A549 (cell line): ENCODE measurements around the gene PGAP3. TPM values are rescaled to one million over a fixed set of nuclear protein-coding genes. Genes with fewer than 3 reads are reported as not detected.

Source experiments
- ATAC-seq, 2 experiments: fragments of 200-7000 bp in 1 of 2; fragments of >200 bp in 1 of 2; cut with Nextera tagmentation in 1 of 2; cut with Tn5 transposase in 1 of 2; 3 replicates each; pipeline versions ENCODE4 v1.8.0 to v1.9.1; 2018 to 2020; ENCODE audit warnings: mild to moderate bottlenecking in 1 of 2, moderate library complexity in 1 of 2
- CTCF ChIA-PET: fragments of 300-600 bp; sonication (Branson Sonifier 250); formaldehyde crosslinking; extraction: SDS; loops from one replicate; lab custom pipeline; 2021; ENCODE audit warnings: antibody characterized with exemption, inconsistent platforms; lab: Yijun Ruan, JAX
- POLR2A ChIA-PET: fragments of 350-600 bp; formaldehyde crosslinking; extraction: SDS; loops from one replicate; lab custom pipeline; 2021; ENCODE audit warnings: antibody characterized with exemption, inconsistent platforms; lab: Yijun Ruan, JAX
- DNase-seq, 2 experiments: peaks; one replicate each; pipeline versions ENCODE4 v3.0.0 to v3.0.0-alpha.2; 2011 to 2016; ENCODE audit warnings: low read depth in 1 of 2, low spot score in 1 of 2
- FAIRE-seq: peaks from 2 replicates; lab custom pipeline; 2011; peaks lifted over from hg19 to GRCh38; lab: Jason Lieb, UNC
- H3K27ac ChIP-seq, 2 experiments: fragments of >200 bp; sonication (Bioruptor Twin); formaldehyde crosslinking; 3 replicates each; pipeline ENCODE4 v1.5.1; 2016 to 2017
- H3K4me1 ChIP-seq: fragments of >200 bp; sonication (Bioruptor Twin); formaldehyde crosslinking; 3 replicates; pipeline ENCODE4 v1.6.1; 2016
- H3K4me2 ChIP-seq: fragments of >200 bp; sonication (Bioruptor Twin); formaldehyde crosslinking; 3 replicates; pipeline ENCODE4 v1.6.1; 2016
- H3K4me3 ChIP-seq: fragments of >200 bp; sonication (Bioruptor Twin); formaldehyde crosslinking; 3 replicates; pipeline ENCODE4 v1.5.1; 2016
- H3K9me3 ChIP-seq: fragments of >200 bp; sonication (Bioruptor Twin); formaldehyde crosslinking; 3 replicates; pipeline ENCODE4 v1.6.1; 2016
- CBX2 ChIP-seq: fragments of 200-600 bp; sonication (generic); IDR thresholded peaks from 2 replicates; pipeline ENCODE4 v1.6.1; 2016; ENCODE audit warnings: low read depth, mild to moderate bottlenecking, borderline replicate concordance
- EP300 ChIP-seq, 2 experiments: fragments of >200 bp; sonication (Bioruptor Twin); formaldehyde crosslinking; IDR thresholded peaks; 2 replicates in 1 of 2; 3 replicates in 1 of 2; pipeline ENCODE4 v1.6.1; 2016 to 2017
- ESRRA ChIP-seq: fragments of 150-350 bp; IDR thresholded peaks from 2 replicates; pipeline ENCODE4 v1.6.1; 2014; ENCODE audit warnings: mild to moderate bottlenecking, low read length, borderline replicate concordance
- HMGXB4 ChIP-seq: fragments of 250-450 bp; sonication (Bioruptor Pico); IDR thresholded peaks from 2 replicates; pipeline ENCODE4 v1.5.0; 2021; ENCODE audit warnings: mild to moderate bottlenecking, moderate library complexity, borderline replicate concordance
- HOXB5 ChIP-seq: fragments of 250-450 bp; sonication (Bioruptor Pico); IDR thresholded peaks from 2 replicates; pipeline ENCODE4 v1.5.0; 2020; ENCODE audit warnings: mild to moderate bottlenecking, moderate library complexity
- KDM1A ChIP-seq: fragments of 200-600 bp; sonication (generic); IDR thresholded peaks from 2 replicates; pipeline ENCODE4 v1.6.1; 2016; ENCODE audit warnings: low read depth, mild to moderate bottlenecking
- KDM5A ChIP-seq: fragments of 200-600 bp; sonication (generic); IDR thresholded peaks from 2 replicates; pipeline ENCODE4 v1.6.1; 2016; ENCODE audit warnings: antibody characterized with exemption, mild to moderate bottlenecking
- MAFK ChIP-seq: fragments of 450-650 bp; IDR thresholded peaks from 2 replicates; pipeline ENCODE4 v1.6.1; 2014; ENCODE audit not compliant: partially characterized antibody
- MYC ChIP-seq: IDR thresholded peaks from 2 replicates; pipeline ENCODE4 v1.6.1; 2012; ENCODE audit warnings: mild to moderate bottlenecking, inconsistent platforms, low read length, improper control_type of control experiment, borderline replicate concordance
- POLR2AphosphoS2 ChIP-seq: conservative IDR thresholded peaks from 2 replicates; pipeline ENCODE4 v1.6.1; 2012; ENCODE audit warnings: low read length, improper control_type of control experiment, inconsistent platforms
- RCOR1 ChIP-seq: fragments of 150-350 bp; IDR thresholded peaks from 2 replicates; pipeline ENCODE4 v1.6.1; 2014; ENCODE audit warnings: antibody characterized with exemption, low read length, low read depth
- RFX5 ChIP-seq: fragments of 450-650 bp; IDR thresholded peaks from 2 replicates; pipeline ENCODE4 v1.7.1; 2014; ENCODE audit warnings: antibody characterized with exemption, mild to moderate bottlenecking, moderate library complexity
- SMC3 ChIP-seq: fragments of >200 bp; sonication (Bioruptor Twin); formaldehyde crosslinking; IDR thresholded peaks from 3 replicates; pipeline ENCODE4 v1.6.1; 2018; ENCODE audit warnings: inconsistent platforms
- SREBF2 ChIP-seq: fragments of 450-650 bp; IDR thresholded peaks from 2 replicates; pipeline ENCODE4 v1.6.1; 2014; ENCODE audit warnings: mild to moderate bottlenecking, moderate library complexity
- TFCP2L1 ChIP-seq: fragments of 250-450 bp; sonication (Bioruptor Pico); IDR thresholded peaks from 2 replicates; pipeline ENCODE4 v1.5.0; 2021; ENCODE audit warnings: mild to moderate bottlenecking
- ZSCAN20 ChIP-seq: fragments of 250-450 bp; sonication (Bioruptor Pico); IDR thresholded peaks from 2 replicates; pipeline ENCODE4 v1.8.0; 2022; ENCODE audit warnings: mild to moderate bottlenecking, moderate library complexity
- WGBS: methylation state at CpG from one replicate; pipeline ENCODE4 v1.1.6; 2017; ENCODE audit errors: missing lambda C conversion rate; 5-methylcytosine and 5-hydroxymethylcytosine counted together
- polyA plus RNA-seq, 4 experiments: library from polyadenylated mRNA; depleted of rRNA in 3 of 4; stranded (reverse); fragments of >200 nt; fragmentation: RNase III in 1 of 4; extraction: RNeasy Plus Mini Kit Qiagen cat#74134 plus additional on column Dnase treatment in 1 of 4; gene quantifications; 2 replicates in 3 of 4; 3 replicates in 1 of 4; pipeline ENCODE4 v1.2.3, GENCODE V29; 2011 to 2017
- TF ChIP-seq, protein P1 (sequence below): IDR thresholded peaks from 2 replicates; pipeline ENCODE4 v1.6.1; 2012; ENCODE audit warnings: low read depth, borderline replicate concordance
- TF ChIP-seq, protein P2 (sequence below): fragments of 150-350 bp; IDR thresholded peaks from 2 replicates; pipeline ENCODE4 v1.6.1; 2014; ENCODE audit warnings: low read depth, mild to moderate bottlenecking, low read length
- TF ChIP-seq, protein P3 (sequence below): IDR thresholded peaks from 2 replicates; pipeline ENCODE4 v1.6.1; 2012
- TF ChIP-seq, protein P4 (sequence below): fragments of >200 bp; sonication (Bioruptor Twin); formaldehyde crosslinking; IDR thresholded peaks from 3 replicates; pipeline ENCODE4 v1.5.1; 2016
- TF ChIP-seq, protein P5 (sequence below): fragments of 450-650 bp; IDR thresholded peaks from 2 replicates; pipeline ENCODE4 v1.6.1; 2014; ENCODE audit warnings: antibody characterized with exemption

PGAP3 gene
- polyA plus RNA-seq, 2 of the 4 experiments (the other 2 are of a cell fraction), result 7.3 to 8.5 TPM

DNA sequence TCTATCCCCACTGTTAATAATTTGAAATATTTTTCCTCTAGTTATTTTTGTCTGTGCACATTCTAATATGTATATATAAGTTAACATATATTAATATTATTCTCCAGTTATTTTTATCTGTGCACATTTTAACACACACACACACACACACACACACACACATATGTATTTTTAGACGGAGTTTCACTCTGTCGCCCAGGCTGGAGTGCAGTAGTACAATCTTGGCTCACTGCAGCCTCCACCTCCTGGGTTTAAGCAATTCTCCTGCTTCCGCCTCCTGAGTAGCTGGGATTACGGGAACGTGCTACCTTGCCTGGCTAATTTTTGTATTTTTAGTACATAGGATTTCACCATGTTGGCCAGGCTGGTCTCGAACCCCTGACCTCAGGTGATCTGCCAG lies 29.8 kb upstream of the PGAP3 start (continued):
- TF ChIP-seq HMGXB4, result no peak
- TF ChIP-seq, all 56 proteins: peak for 0

GRCh38 chr17:39716879-39717536 lies 29.2 kb upstream of the PGAP3 start:
- ATAC-seq (0 out of 6 replicates have a peak, but pooled peaks of 1 of the 2 experiments have one; percentile 10), FAIRE-seq (no peak), DNase-seq (no peak)
- ChIA-PET CTCF (interaction anchor here (0.7 to 4.2 kb wide), 7 partner anchors 9 to 94 kb away, joined by 3 to 46 read pairs (median 5); partner anchors contain the start of gene MIEN1), POLR2A (no interaction called here)
- Histone ChIP-seq H3K4me1 (no peaks in the 10 kb centered on the region), H3K9me3 (no peaks in the 10 kb centered on the region), H3K4me3 (no peak overlapping the region), H3K4me2 (no peak overlapping the region), H3K27ac (no peak overlapping the region)
- 89% methylated on average over 11 of the region's 11 CpGs for WGBS
- TF ChIP-seq SREBF2, result no peak
- TF ChIP-seq RCOR1, result no peak
- no peak for TF ChIP-seq MYC
- no peak for TF ChIP-seq EP300 (IDR thresholded peaks at IDR 0.05)
- TF ChIP-seq SMC3, result no peak
- no peak for TF ChIP-seq ESRRA
- no peak for TF ChIP-seq ZSCAN20 (CRISPR knock-in tag)
- TF ChIP-seq POLR2AphosphoS2, result no peak
- TF ChIP-seq, protein P1, sequence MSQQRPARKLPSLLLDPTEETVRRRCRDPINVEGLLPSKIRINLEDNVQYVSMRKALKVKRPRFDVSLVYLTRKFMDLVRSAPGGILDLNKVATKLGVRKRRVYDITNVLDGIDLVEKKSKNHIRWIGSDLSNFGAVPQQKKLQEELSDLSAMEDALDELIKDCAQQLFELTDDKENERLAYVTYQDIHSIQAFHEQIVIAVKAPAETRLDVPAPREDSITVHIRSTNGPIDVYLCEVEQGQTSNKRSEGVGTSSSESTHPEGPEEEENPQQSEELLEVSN, result no peak
- TF ChIP-seq KDM5A, result no peak
- TF ChIP-seq, protein P2, sequence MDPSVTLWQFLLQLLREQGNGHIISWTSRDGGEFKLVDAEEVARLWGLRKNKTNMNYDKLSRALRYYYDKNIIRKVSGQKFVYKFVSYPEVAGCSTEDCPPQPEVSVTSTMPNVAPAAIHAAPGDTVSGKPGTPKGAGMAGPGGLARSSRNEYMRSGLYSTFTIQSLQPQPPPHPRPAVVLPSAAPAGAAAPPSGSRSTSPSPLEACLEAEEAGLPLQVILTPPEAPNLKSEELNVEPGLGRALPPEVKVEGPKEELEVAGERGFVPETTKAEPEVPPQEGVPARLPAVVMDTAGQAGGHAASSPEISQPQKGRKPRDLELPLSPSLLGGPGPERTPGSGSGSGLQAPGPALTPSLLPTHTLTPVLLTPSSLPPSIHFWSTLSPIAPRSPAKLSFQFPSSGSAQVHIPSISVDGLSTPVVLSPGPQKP, result no peak
- TF ChIP-seq, protein P3, sequence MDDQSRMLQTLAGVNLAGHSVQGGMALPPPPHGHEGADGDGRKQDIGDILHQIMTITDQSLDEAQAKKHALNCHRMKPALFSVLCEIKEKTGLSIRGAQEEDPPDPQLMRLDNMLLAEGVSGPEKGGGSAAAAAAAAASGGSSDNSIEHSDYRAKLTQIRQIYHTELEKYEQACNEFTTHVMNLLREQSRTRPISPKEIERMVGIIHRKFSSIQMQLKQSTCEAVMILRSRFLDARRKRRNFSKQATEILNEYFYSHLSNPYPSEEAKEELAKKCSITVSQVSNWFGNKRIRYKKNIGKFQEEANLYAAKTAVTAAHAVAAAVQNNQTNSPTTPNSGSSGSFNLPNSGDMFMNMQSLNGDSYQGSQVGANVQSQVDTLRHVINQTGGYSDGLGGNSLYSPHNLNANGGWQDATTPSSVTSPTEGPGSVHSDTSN, result no peak
- no peak for TF ChIP-seq RFX5
- TF ChIP-seq TFCP2L1 (CRISPR knock-in tag), result no peak
- TF ChIP-seq MAFK, result no peak
- no peak for TF ChIP-seq CBX2
- TF ChIP-seq KDM1A, result no peak
- TF ChIP-seq, protein P4, sequence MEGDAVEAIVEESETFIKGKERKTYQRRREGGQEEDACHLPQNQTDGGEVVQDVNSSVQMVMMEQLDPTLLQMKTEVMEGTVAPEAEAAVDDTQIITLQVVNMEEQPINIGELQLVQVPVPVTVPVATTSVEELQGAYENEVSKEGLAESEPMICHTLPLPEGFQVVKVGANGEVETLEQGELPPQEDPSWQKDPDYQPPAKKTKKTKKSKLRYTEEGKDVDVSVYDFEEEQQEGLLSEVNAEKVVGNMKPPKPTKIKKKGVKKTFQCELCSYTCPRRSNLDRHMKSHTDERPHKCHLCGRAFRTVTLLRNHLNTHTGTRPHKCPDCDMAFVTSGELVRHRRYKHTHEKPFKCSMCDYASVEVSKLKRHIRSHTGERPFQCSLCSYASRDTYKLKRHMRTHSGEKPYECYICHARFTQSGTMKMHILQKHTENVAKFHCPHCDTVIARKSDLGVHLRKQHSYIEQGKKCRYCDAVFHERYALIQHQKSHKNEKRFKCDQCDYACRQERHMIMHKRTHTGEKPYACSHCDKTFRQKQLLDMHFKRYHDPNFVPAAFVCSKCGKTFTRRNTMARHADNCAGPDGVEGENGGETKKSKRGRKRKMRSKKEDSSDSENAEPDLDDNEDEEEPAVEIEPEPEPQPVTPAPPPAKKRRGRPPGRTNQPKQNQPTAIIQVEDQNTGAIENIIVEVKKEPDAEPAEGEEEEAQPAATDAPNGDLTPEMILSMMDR, result no peak
- TF ChIP-seq, protein P5, sequence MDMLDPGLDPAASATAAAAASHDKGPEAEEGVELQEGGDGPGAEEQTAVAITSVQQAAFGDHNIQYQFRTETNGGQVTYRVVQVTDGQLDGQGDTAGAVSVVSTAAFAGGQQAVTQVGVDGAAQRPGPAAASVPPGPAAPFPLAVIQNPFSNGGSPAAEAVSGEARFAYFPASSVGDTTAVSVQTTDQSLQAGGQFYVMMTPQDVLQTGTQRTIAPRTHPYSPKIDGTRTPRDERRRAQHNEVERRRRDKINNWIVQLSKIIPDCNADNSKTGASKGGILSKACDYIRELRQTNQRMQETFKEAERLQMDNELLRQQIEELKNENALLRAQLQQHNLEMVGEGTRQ, result no peak
- no peak for TF ChIP-seq HOXB5 (CRISPR knock-in tag)
